Measurements from ENCODE around the gene TCERG1L.
"Not testable (repeated sequence)": the region's sequence is repeated elsewhere in the genome, so short reads cannot be mapped to it uniquely, and the experiment has no call there.

TCERG1L gene

DNA sequence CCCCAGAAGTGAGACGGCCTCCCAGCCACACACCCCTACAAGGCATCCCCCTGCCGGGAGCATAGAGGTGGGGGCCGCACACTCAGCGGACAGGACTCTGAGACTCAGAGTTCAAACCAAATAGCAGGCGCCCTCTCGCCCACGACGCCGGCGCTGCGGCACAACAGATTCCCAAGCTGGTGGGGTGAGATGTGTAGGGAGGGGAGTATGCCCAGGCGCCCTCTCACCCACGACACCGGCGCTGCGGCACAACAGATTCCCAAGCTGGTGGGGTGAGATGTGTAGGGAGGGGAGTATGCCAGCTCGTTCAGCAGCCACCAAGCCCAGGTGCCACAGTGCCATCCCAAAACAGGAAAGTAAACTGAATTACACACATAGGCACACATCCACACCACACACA lies 64.7 kb downstream of the TCERG1L start:
- DNase-seq: no peak

DNA sequence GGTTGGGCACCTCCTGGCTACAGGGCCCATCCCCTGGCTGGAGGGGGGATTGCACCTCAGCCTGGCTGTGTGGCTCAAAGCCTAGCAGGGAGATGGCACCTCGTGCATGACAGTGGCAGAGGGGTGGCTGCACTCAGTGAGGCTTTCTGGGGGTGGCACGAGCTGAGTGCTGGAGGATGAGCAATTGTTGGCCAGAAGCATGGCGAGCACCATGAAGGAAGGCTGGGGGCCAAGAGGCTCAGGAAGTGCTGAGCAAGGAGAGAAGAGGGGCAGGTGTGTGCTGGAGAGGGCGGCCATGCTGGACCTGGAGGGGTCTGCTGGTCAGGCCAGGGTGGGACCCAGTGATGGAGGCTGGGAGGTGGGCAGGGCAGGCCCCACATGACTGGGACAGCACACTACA lies 65.4 kb downstream of the TCERG1L start:
- DNase-seq: no peak

DNA sequence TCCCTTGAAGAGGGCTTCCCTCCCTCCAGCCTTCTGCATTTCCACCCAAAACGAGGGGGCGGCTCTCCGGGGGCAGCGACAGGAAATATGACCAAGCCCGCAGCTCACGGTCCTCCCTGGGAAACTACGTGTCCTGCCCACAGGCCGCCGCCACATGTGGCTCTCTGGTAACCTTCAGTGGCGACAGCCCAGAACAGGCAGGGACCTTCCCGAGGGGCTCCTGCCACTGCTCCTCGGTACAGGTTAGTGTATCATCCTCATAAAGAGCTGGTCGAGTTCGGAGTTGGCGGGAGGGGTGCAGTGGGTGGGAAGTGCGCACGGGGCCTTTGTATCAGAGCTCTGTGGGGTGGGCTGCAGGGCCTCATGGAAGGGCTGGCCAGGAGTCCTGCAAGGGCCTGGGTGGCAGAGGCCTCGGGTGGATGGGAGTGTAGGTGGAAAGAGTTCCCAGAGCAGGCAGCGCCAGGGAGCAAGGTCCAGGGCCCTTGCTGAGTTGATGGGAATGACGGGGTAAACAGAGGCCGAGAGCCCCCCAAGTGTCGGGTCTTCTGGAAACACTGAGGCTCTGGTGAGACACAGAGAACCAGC lies 66.0 kb downstream of the TCERG1L start:
- DNase-seq: no peak

DNA sequence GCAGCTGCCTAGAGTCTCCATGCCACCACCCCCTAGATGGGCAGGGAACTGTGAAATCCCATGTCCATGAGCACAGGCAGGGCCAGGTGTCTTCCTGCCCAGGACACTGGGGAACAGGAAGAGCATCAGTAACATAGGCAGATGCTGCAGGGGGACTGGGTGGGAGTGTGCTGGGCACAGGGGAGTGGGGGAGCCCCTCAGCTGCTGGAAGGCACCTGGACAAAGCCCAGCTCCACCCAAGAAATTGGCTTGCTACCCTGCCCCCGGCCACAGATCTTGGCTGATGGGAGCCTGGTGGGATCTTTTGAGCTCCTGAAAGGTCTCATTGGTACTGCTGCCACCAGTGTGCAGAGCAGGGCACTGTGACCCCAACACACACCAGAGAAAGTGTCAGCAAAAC lies 66.7 kb downstream of the TCERG1L start:
- DNase-seq: no peak

DNA sequence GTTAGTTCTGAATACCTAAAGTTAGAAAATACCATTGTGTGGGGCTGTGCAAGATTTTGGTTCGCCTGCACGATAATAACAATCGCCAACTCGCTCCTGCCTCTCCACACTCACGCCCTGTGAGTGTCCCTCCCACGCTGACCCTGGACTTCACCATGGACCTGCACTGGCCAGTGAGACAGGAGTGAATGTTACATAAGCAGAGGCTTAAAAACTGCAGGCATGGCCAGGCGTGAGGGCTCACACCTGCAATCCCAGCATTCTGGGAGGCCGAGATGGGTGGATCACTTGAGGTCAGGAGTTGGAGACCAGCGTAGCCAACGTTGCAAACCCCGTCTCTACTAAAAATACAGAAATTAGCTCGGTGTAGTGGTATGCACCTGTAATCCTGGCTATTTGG lies 68.4 kb downstream of the TCERG1L start:
- no peak for DNase-seq

DNA sequence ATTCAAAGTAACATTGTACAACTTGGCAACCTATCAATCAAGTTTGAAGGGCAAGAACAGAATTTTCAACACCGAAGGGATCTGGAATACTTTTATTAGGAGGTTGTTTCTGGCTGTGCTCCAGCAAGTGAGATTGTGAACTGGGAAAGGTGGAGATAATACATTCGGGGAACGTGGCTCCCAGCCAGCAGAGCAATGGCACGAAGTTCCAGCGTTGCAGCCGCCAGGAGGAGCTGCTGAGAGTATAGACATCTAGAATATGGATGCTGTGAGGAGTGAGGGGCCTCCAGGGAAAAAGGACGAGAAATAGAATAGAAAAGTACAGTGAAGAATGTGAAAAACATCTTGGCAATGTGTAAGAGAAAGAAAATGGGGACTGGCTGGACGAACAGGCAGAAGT lies 69.5 kb downstream of the TCERG1L start:
- DNase-seq: no peak

DNA sequence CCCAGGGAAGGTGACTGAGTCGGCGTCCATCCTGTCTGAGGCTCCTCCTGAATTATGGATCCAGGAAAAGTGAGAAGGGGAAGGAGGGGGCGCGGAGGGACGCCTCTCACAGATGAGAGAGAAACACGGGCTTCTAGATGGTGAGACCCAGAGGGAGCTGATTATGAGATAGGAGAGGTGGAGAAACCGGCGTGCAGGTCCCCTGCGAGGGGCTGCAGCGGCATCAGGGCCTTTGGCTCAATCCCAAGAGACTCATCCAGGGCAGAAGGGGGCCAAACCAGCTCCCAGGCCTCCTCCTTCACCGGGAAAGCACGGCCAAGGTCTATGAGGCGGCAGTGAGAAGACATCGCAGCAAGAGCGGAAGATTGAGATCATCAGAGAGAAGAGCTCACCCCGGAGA lies 70.8 kb downstream of the TCERG1L start:
- no peak for DNase-seq

DNA sequence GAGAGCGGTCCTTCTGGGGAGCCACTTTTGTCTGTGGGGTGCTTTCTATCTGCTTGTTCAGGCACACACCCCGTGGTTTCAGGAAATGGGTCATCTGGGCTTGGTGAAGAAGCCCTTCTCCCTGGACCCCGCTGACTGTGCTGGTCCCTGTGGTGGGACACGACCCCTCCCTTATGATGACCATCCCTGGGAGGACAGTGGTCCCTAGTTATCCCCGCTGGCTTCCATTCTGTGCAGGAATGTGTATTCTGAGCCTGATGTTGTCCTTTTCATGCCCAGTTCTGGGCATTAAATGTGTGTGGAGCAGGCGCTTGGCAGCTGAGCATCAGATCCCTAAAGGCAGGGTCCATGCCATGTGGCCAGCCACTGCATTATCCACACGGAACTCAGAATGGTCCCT lies 71.6 kb downstream of the TCERG1L start:
- DNase-seq: no peak

DNA sequence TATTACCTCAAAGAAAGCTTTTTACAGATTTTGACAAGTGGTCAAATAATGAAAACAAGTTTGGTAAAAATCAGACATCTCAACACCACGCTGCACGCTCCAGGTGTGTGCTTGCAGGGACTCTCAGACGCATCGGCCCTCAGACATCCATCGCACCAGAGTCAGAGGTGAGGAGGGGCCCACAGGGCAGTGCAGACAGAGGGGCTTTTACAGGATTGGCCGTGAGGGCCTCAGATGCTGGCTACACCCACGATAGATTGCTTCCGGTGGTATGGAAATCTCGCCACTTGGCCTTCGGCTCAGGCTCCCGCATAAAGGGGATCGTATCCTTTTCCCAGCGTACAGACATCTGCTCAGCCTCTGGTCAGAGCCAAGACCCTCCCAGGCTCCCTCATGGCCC lies 72.1 kb downstream of the TCERG1L start:
- DNase-seq: no peak

DNA sequence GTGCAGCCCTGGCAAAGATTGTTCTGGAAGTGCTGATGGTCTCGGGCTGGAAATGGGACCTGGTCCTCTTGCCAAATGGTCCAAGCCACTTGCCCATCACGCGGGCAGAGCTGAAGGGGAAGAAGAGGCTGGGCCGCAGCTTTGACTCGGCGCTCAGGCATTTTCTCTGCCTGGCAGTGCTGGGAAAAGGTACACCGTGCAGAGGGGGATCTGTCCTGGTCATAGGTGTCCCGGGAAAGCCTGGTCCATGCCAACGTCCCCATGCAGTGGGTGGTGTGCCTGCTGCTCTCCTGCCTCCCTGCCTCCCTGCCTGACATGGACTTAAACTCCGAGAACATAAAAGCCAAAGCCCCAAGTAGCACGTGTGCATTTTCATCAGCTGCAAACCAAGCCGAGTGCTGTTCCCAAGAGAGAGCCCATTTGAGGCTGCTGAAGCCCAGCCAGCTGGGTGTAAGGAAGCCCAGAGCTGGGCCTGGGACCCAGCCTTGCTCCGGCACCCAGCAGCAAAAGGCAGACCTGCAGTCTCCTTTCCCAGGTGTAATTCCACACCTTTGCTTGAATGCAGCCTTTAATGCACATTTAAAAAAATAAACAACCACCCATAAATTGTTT lies 72.7 kb downstream of the TCERG1L start:
- DNase-seq: no peak

DNA sequence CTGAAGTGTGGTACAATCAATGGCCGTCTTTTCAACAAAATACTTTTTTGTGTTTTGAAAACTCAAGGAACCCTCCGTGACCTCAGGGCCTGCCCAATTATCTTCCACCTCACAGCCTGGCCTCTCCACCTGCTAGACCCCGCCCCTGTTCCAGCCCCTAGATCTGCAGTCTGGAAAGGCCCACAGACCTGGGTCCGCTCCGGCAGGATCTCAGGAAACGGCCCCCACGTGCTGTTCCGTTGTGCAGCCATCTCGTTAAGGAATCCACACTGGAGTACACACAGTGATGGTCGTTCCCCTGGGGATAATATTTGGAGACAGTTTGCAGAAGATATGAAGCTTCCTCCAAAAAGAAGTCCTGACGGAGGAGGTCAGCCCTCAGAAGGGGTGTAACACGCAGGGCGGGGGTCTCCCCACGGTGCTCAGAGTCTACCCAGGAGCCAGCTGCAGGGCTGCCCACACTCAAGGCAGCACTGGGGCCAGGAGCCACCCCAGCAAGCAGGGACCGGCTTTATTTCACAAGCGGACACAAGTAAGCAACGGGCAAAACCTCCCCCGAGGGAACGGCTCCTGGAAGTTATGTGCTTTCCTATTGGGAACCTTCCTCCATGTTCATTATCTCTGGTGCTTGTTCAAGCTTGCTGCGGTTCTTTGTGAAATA lies 73.4 kb downstream of the TCERG1L start:
- no peak for DNase-seq

DNA sequence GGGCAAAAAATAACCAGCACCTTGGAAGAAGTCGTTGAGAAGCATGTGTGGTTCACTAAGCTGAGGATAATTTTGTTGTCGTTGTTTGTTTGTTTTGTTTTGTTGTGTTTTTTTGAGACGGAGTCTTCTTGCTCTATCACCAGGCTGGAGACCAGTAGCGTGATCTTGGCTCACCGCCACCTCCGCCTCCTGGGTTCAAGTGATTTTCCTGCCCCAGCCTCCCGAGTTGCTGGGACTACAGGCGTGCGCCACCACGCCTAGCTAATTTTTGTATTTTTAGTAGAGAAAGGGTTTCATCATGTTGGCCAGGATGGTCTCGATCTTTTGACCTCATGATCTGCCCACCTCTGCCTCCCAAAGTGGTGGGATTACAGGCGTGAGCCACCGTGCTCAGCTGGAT lies 76.9 kb downstream of the TCERG1L start:
- not testable (repeated sequence) for DNase-seq

DNA sequence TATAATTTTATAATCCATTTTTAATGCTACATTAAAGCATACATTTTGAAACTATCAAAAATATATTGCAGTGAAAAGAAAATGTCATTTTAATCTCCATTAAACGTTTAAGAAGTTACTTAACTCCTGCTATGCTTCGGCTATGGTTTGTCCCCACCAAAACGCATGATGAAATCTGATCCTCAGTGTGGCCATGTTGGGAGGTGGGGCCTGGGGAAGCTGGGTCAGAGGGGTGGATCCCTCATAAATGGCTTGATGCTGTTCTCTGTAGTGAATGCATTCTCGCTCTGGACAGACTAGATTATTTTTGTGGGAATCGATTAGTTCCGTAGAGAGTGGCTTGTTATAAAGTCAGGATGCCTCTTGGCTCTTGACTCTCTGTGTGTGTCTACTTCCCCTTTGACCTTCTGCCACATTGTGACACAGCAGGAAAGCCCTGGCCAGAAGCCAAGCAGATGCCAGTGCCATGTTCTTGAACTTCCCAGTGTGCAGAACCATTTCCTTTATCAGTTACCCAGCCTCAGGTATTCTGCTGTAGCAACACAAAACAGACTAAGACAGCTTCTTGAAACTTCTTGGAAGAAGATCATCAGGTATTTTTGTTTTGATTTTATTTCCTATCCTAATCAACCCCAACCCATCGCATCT lies 77.8 kb downstream of the TCERG1L start:
- DNase-seq: no peak

DNA sequence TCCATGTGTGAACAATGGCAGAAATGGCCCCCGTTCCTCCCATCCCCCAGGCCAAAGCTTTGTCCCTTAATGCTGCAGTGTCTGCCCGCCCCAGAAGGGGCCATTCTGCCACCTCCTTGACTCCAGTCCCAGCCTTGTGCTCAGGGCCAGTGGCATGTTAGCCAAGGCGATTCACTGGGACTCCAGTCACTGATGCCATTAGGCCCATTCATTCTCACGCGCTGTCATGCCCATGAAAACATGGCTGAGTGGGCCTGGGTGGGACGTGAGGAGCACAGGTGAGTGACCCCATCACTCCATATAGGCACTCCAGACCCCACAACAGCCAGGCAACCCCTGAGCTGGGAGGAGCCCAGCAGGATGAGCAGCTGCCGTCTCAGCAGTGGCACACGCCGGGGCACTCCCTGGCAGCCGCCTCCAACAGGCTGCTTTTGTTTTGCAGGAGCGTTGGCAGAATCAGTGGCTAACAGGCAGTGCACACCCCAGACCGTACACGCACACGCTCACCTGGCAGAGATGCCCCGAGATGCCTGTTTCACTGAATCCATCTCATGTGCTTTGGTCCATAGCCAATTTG lies 79.5 kb downstream of the TCERG1L start:
- DNase-seq: no peak

DNA sequence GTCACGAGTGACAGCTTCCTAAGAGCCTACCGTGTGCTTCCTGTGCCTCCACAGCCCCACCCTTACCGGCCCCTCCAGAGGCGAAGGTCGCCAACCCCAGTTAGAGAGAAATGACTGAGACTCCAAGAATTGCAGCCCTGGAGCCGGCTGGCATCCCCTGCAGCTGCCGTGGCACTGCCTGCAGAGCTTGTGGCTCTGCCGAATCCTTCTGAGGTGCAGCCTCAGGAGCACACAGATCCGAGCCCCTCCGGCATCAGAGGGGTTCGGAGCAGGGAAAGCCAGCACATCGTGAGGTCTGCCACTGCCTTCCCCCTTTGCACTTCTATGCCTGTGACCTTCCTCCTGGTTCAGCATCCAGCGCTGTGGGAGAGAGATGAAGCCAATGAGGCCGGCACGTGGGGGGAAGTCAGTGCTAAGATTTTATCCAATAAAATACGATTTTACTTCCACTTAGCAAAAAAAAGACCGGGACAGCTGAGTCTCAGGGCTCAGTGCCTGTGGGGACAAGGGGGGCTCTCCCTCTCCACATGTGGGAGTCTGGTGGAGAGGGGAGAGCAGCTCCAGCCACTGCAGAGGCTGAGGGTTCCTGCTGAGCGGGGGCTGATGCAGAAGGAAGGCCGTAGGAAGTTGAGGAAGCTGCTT lies 80.1 kb downstream of the TCERG1L start:
- no peak for DNase-seq

DNA sequence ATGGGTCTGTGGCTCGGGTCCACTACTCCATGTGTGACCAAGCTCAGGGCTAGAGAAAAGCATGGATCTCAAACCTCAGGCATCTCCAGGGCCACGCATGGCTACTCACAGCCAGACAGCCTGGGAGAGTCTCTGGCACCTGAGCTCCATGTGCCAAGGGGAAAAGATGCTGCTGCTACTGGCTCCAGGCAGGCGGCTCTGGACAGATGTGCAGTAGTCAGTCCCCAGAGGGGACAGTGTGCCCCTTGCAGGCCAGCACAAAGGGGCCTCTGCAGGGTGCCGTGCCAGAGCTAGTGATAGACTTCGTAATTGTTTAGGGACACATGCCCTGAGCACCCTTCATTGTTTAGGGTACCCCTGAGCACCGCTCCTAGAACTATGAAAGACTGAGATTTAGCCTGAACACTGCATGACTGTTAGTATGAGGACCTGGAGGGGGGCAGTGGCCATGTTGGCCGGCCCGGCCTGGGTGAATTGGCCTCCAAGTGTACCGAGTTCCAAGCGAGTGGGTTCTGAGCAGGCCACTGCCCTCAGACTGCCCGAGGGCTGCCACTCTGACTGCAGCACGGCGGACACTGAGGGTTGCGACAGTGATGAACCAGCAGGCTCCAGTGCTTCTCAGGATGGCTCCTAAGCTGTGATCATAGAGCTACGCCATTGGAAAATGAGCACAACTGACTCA lies 80.7 kb downstream of the TCERG1L start:
- no peak for DNase-seq

DNA sequence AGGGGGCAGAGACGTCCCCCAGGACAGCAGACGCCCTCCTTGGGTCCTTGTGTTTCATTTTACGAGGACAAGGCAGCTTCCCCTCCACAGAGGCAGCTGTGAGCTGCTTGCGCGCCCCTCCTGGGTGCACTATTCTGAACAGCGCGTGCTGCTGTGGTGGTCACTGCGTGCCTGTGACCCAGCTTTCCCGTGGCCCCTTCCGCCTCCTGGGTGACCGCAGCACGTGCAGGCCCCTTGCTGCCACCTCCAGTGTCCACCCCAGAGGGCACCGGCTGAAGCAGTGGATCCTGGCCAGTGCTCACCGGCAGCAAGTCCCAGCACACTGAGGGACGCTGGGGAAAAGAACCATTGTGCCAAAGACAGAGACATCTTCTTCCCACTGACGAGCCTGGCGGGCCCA lies 81.4 kb downstream of the TCERG1L start:
- no peak for DNase-seq

DNA sequence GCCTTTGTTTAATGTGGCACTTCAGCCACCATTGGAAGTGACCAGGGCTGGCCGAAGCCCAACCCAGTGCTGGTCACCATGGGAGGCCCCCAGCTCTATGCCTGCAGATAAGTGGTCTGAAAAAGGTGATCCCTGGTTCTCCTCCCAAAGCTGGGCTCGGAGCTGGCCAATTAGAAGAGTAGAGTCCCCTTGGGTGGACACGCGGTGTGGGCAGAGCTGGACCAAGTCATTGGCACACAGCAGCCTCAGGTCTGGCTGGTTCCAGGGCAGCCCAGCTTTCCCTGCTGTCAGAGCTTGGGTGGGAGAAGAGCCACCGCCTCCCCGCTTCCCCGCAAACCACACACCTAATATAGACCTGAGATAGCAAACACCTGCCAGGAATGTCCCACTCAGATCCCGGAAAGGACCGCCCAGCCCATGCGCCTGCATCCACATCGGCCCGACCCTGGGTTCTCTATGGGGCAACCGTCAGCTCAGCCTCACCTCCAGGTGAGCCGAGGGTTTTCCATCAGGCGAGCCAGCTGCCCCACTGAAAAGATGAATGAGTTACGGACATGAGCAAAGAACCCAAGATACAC lies 84.3 kb downstream of the TCERG1L start:
- DNase-seq: no peak

DNA sequence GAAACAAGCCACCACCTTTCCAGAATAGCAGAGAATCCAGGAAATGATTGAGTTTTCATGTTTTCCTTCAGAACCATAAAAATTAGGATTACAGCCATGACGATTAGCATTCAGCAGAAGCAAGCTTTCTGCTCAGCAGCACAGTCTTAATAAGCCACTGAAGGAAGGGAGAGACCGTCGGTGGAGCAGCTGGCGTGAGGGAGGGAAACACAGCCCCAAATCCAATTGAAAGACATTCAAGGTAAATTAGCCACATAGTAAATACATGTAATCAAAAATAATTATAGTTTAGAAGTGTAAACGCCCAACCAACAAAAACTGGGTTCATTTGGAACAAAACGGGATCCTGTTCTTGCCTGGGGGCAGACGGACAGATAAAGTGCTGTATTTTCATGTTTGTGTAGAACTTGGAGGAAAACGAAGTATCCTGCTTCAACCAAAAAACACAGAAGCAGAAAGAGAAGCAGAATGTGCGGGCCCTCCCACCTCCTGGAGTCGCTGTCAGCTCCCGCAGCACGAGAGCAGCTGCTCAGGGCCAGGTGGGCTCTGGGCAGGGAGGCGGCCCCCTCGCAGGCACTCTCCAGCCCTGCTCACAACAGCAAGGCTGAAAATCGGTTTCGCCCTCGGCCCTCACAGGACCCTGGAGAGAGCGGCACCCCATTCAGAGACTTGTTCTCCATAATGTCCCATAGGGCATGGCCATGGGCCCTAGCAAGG lies 84.9 kb downstream of the TCERG1L start:
- DNase-seq: no peak

DNA sequence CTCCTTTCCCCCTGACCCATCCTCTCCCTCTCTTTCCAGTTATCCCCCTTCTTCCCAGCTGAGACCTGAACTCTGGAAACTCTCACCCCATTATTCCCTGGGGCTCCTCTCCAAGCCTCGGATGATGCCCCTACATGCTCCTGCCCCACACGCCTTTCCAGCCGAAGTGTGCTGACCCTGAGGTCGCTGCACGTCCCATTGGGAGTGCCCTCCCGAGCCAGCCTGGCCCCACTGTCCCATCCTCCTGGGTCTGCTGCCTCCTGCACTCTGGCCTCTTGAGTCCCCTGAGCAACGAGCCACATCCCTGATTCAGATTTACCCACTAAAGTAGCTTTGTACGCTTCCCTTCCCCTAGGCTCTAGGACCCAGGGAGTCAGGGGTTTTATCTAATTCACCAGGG lies 87.4 kb downstream of the TCERG1L start:
- no peak for DNase-seq

DNA sequence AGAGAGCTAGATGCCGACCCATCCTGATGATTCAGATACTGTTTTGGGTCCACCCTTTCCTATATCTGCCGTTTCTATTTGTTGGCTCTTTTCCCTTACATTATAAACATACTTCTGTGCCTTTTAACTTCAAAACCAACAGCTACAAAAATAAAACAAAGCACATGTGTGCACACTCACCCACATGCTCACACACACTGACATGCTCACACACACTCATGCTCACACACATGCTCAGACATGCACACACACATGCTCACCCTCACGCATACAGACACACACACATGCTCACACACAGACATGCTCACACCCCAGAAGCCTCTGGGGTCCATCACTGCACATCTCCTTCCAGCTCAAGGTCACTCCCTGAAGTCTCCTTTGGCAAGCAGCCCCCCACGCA lies 88.1 kb downstream of the TCERG1L start:
- no peak for DNase-seq

DNA sequence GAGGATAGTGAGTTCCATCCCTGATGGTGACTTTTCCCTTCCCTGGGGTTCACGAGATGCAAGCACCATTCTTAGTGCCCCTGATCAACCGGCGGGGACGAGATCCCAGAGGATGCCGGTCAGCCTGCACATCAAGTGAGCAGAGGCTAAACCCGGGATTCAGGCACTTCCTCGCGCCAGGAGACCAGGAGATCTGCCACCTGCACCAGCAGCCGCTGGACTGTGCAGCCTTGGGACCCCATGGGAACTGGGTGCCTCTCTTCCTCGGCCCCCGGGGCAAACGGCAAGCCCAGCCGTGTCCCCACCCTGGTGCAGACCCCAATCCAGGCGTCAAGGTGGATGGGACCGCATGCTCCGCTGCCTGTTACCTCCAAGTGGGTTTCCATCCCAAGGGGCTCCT lies 88.5 kb downstream of the TCERG1L start:
- no peak for DNase-seq
